Keratinocyte (primary cell): ENCODE results near the gene SSTR3. TPM values are rescaled to one million over a fixed set of nuclear protein-coding genes. Genes with fewer than 3 reads are reported as not detected.

Experiments
- DNase-seq: peaks from one replicate; pipeline ENCODE4 v3.0.0-alpha.2; 2011; ENCODE audit warnings: low read depth, missing footprints, low spot score
- FAIRE-seq: peaks from 2 replicates; lab custom pipeline; 2011; peaks lifted over from hg19 to GRCh38; lab: Jason Lieb, UNC
- H2AFZ ChIP-seq: 2 replicates; pipeline ENCODE4 v1.6.0; 2012; ENCODE audit warnings: low read length, control low read depth, inconsistent platforms; ENCODE audit not compliant: control insufficient read depth
- H3K27ac ChIP-seq: 2 replicates; pipeline ENCODE4 v1.5.1; 2011; ENCODE audit warnings: low read length; ENCODE audit not compliant: control insufficient read depth, insufficient read depth
- H3K27me3 ChIP-seq: 3 replicates; pipeline ENCODE4 v1.6.0; 2011; ENCODE audit warnings: low read length; ENCODE audit not compliant: control insufficient read depth, insufficient read depth; ENCODE audit errors: extremely low read depth
- H3K36me3 ChIP-seq, 2 experiments: 2 replicates in 1 of 2; 3 replicates in 1 of 2; pipeline ENCODE4 v1.5.1; 2011; ENCODE audit warnings: low read length in 2 of 2, mild to moderate bottlenecking in 1 of 2; ENCODE audit not compliant: control insufficient read depth in 2 of 2, insufficient read depth in 2 of 2; ENCODE audit errors: extremely low read depth in 1 of 2
- H3K4me1 ChIP-seq: 3 replicates; pipeline ENCODE4 v1.5.1; 2011; ENCODE audit warnings: low read length; ENCODE audit not compliant: control insufficient read depth, insufficient read depth; ENCODE audit errors: extremely low read depth
- H3K4me2 ChIP-seq: 3 replicates; pipeline ENCODE4 v1.6.0; 2011; ENCODE audit warnings: low read depth, low read length; ENCODE audit not compliant: control insufficient read depth, insufficient read depth; ENCODE audit errors: extremely low read depth
- H3K4me3 ChIP-seq, 3 experiments: fragments of 200-600 bp in 1 of 3; sonication (generic) in 1 of 3; 2 replicates in 2 of 3; 3 replicates in 1 of 3; pipeline ENCODE4 v1.5.1; 2011 to 2016; ENCODE audit warnings: low read length in 3 of 3, mild to moderate bottlenecking in 3 of 3, control low read depth in 2 of 3, inconsistent platforms in 1 of 3, low read depth in 1 of 3, mixed read lengths in 1 of 3, mixed run types in 1 of 3, moderate library complexity in 1 of 3; ENCODE audit not compliant: control insufficient read depth in 2 of 3, insufficient read depth in 2 of 3; ENCODE audit errors: extremely low read depth in 1 of 3
- H3K79me2 ChIP-seq: 2 replicates; pipeline ENCODE4 v1.6.0; 2012; ENCODE audit warnings: low read length; ENCODE audit not compliant: control insufficient read depth, insufficient read depth
- H3K9ac ChIP-seq: 3 replicates; pipeline ENCODE4 v1.6.0; 2011; ENCODE audit warnings: low read length; ENCODE audit not compliant: control insufficient read depth, insufficient read depth; ENCODE audit errors: extremely low read depth
- H3K9me1 ChIP-seq: 3 replicates; pipeline ENCODE4 v1.6.0; 2011; ENCODE audit warnings: low read length; ENCODE audit not compliant: control insufficient read depth, insufficient read depth; ENCODE audit errors: extremely low read depth
- H3K9me3 ChIP-seq: 2 replicates; pipeline ENCODE4 v1.5.1; 2012; ENCODE audit warnings: low read depth, low read length; ENCODE audit not compliant: control insufficient read depth
- H4K20me1 ChIP-seq: 3 replicates; pipeline ENCODE4 v1.6.0; 2011; ENCODE audit warnings: low read length; ENCODE audit not compliant: control insufficient read depth, insufficient read depth; ENCODE audit errors: extremely low read depth
- EZH2 ChIP-seq: IDR thresholded peaks from one replicate; pipeline ENCODE4 v1.6.1; 2012; ENCODE audit warnings: inconsistent platforms, mild to moderate bottlenecking, low read length, moderate library complexity
- dilution Hi-C: fragments of 300-500 bp; cut with MboI; formaldehyde crosslinking; loops from one replicate; pipeline ENCODE4 v1.7.0; 2020; ENCODE audit warnings: low sequenced_read_pairs; ENCODE audit not compliant: extremely low pct_ligation_motif_present
- polyA plus RNA-seq, 5 experiments: library from polyadenylated mRNA; depleted of rRNA in 3 of 5; stranded (reverse) in 3 of 5; stranded (forward) in 1 of 5; unstranded in 1 of 5; fragments of >200 nt; gene quantifications; 1 replicate in 1 of 5; 2 replicates in 3 of 5; 3 replicates in 1 of 5; pipeline versions ENCODE4 v1.2.1 to v1.2.3, GENCODE V29; 2011 to 2012; ENCODE audit warnings: missing spikeins in 2 of 5, low read depth in 1 of 5, low replicate concordance in 1 of 5
- TF ChIP-seq, protein P1 (sequence below), 3 experiments: IDR thresholded peaks in 1 of 3; conservative IDR thresholded peaks in 1 of 3; optimal IDR thresholded peaks in 1 of 3; 2 replicates in 2 of 3; 3 replicates in 1 of 3; pipeline versions ENCODE3 to v1.5.1; 2011; ENCODE audit warnings: low read length in 3 of 3, mild to moderate bottlenecking in 3 of 3, moderate library complexity in 2 of 3, control low read depth in 1 of 3, inconsistent platforms in 1 of 3; ENCODE audit not compliant: insufficient read depth in 2 of 3; ENCODE audit errors: extremely low read depth in 1 of 3

SSTR3 gene
- polyA plus RNA-seq, 1 donor (not counting 4 experiments of a cell fraction or from before 2014, with no cell fraction given), result not detected

DNA sequence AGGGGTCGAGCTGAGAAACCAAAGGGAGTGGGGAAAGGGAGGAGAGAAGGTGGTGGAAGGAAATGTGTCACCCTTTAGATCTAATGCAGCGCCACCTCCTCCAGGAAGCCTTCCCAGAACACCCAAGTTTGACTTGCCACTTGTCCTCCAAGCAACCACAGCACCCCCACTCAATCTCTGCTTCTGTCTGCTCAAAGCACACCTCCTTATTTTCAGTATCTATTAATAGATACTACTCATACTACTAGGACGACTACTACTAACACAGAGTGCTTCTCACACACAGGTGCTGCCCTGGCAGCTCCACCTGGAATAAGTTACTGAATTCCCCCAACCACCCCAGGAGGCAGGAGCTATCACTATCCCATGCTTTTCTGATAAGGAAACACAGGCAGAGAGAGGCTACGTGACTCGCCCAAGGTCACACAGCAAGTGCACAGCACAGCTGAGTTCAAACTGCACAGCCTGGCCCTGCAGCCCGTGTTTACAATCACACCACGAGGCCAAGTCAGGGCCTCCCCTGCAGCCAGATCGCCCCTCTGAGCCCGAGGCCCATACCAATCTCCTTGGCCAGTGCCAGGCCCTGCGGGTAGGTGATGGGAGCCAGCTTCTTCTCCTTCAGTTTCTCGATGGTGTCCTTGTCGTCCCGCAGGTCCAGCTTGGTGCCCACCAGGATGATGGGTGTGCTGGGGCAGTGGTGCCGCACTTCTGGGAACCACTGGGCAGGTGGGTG lies 18.6 kb upstream of the SSTR3 start:
- no peak overlapping the region for H3K4me3 ChIP-seq
- H3K9me3 ChIP-seq, result no peaks in the 10 kb centered on the region
- peaks cover 9% of the 10 kb centered on the region for H3K79me2 ChIP-seq
- H3K9me1 ChIP-seq, result no peaks in the 10 kb centered on the region
- peaks cover 8% of the 10 kb centered on the region for H4K20me1 ChIP-seq
- H2AFZ ChIP-seq, result no peak overlapping the region
- dilution Hi-C loops, result no loop called here
- peaks cover 19 to 32% of the 10 kb centered on the region in 2 experiments for H3K36me3 ChIP-seq
- no peak overlapping the region for H3K4me2 ChIP-seq
- TF ChIP-seq, protein P1, sequence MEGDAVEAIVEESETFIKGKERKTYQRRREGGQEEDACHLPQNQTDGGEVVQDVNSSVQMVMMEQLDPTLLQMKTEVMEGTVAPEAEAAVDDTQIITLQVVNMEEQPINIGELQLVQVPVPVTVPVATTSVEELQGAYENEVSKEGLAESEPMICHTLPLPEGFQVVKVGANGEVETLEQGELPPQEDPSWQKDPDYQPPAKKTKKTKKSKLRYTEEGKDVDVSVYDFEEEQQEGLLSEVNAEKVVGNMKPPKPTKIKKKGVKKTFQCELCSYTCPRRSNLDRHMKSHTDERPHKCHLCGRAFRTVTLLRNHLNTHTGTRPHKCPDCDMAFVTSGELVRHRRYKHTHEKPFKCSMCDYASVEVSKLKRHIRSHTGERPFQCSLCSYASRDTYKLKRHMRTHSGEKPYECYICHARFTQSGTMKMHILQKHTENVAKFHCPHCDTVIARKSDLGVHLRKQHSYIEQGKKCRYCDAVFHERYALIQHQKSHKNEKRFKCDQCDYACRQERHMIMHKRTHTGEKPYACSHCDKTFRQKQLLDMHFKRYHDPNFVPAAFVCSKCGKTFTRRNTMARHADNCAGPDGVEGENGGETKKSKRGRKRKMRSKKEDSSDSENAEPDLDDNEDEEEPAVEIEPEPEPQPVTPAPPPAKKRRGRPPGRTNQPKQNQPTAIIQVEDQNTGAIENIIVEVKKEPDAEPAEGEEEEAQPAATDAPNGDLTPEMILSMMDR (optimal IDR thresholded peaks at IDR 0.05 in 1 of 3, IDR thresholded peaks at IDR 0.05 in 1 of 3, conservative IDR thresholded peaks at IDR 0.05 in 1 of 3; ENCODE audit: extremely low read depth in 1 of 3, insufficient read depth in 2 of 3, low read length in 3 of 3), result no peak
- TF ChIP-seq EZH2, result no peak
- H3K9ac ChIP-seq, result no peak overlapping the region
- no peak overlapping the region for H3K27ac ChIP-seq
- no peak for DNase-seq
- H3K27me3 ChIP-seq, result no peaks in the 10 kb centered on the region
- H3K4me1 ChIP-seq, result peaks cover 47% of the 10 kb centered on the region
- FAIRE-seq, result no peak

DNA sequence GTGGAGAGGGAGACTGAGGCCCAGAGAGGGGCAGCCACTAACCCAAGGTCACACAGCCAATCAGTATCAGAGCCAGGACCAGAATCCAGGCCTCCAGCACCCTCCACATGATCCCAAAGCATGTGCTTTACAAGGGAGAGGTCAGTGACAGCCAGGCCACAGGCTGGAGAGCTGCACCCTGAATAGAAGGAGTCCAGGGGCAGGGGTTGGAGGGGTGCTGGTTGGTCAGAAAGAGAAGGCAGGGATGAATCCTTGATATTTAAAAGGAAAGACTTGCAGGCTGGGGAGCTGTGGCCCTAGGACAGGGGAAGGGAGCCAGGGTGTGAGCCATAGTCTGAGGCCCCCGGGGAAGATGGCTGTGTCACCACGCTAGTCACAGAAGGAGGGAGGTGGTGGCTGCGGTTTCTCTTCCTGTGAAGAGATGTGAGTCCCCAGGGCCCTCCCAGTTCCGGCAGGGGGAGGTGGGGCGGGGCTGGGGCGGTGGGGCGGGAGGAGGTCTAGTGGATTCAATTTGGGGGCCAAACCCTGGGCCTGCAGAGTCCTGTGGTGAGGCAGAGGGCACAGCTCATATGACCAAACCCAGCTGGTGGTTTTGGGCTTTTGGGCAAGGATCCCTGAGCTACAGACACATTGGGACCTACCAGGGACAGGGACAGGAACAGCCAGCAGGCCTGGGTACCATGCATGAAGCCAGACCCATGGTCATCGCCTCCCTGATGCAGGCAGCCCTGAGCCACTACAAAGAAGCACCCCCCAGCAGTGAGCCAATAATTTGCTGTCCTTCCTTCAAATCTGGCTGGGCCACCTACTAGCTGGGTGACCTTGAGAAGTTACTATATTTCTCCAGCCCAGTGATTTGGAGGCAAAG lies 17.8 kb upstream of the SSTR3 start:
- no peak overlapping the region for H2AFZ ChIP-seq
- H3K9me1 ChIP-seq, result no peaks in the 10 kb centered on the region
- peak overlapping the region; percentile 59 for H3K27ac ChIP-seq
- H3K27me3 ChIP-seq, result no peaks in the 10 kb centered on the region
- peak overlapping the region; percentile 65 for H3K4me2 ChIP-seq
- H3K9ac ChIP-seq, result peak overlapping the region; percentile 25
- TF ChIP-seq, protein P1 (optimal IDR thresholded peaks at IDR 0.05 in 1 of 3, IDR thresholded peaks at IDR 0.05 in 1 of 3, conservative IDR thresholded peaks at IDR 0.05 in 1 of 3; ENCODE audit: extremely low read depth in 1 of 3, insufficient read depth in 2 of 3, low read length in 3 of 3), result no peak
- TF ChIP-seq EZH2, result no peak
- peaks cover 41% of the 10 kb centered on the region for H3K4me1 ChIP-seq
- peaks cover 25 to 30% of the 10 kb centered on the region in 2 experiments for H3K36me3 ChIP-seq
- peaks cover 2% of the 10 kb centered on the region for H3K79me2 ChIP-seq
- H3K9me3 ChIP-seq, result no peaks in the 10 kb centered on the region
- FAIRE-seq (peak; percentile 53), DNase-seq (no peak)
- peaks cover 8% of the 10 kb centered on the region for H4K20me1 ChIP-seq
- H3K4me3 ChIP-seq, result peak overlapping the region in 1 of 3 experiments; percentile 34
- dilution Hi-C loops, result no loop called here
